Fibroblast of mammary gland (primary cell): ENCODE measurements around the gene MMS22L.

Experiments
- DNase-seq: peaks from one replicate; pipeline ENCODE4 v3.0.0-alpha.2; 2010; ENCODE audit warnings: low read depth
- H3K4me3 ChIP-seq: 2 replicates; pipeline ENCODE4 v1.5.1; 2011; ENCODE audit warnings: low read depth, mild to moderate bottlenecking, low read length, moderate library complexity; ENCODE audit not compliant: control insufficient read depth
- TF ChIP-seq, protein P1 (sequence below): conservative IDR thresholded peaks from 2 replicates; pipeline ENCODE4 v1.5.1; 2011; ENCODE audit warnings: low read depth, low read length, inconsistent platforms; ENCODE audit not compliant: control insufficient read depth, insufficient read depth

Gene MMS22L

DNA sequence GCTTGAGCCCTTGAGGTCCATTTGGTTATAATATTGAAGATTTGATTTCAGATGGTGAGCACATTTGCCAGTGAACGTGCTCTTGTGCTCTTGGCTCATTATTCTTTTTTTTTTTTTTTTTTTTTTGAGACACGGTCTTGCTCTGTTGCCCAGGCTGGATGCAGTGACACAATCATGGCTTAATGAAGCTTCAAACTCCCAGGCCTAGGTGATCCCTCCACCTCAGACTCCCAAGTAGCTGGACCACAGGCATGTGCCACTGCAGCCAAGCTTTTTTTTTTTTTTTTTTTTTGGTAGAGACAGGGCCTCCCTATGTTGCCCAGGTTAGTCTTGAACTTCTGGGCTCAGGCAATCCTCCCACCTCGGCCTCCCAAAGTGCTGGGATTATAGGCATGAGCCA is 182.3 kb downstream of the MMS22L start:
- DNase-seq, result no peak
- H3K4me3 ChIP-seq, result no peak overlapping the region
- TF ChIP-seq, protein P1, sequence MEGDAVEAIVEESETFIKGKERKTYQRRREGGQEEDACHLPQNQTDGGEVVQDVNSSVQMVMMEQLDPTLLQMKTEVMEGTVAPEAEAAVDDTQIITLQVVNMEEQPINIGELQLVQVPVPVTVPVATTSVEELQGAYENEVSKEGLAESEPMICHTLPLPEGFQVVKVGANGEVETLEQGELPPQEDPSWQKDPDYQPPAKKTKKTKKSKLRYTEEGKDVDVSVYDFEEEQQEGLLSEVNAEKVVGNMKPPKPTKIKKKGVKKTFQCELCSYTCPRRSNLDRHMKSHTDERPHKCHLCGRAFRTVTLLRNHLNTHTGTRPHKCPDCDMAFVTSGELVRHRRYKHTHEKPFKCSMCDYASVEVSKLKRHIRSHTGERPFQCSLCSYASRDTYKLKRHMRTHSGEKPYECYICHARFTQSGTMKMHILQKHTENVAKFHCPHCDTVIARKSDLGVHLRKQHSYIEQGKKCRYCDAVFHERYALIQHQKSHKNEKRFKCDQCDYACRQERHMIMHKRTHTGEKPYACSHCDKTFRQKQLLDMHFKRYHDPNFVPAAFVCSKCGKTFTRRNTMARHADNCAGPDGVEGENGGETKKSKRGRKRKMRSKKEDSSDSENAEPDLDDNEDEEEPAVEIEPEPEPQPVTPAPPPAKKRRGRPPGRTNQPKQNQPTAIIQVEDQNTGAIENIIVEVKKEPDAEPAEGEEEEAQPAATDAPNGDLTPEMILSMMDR, result no peak

DNA sequence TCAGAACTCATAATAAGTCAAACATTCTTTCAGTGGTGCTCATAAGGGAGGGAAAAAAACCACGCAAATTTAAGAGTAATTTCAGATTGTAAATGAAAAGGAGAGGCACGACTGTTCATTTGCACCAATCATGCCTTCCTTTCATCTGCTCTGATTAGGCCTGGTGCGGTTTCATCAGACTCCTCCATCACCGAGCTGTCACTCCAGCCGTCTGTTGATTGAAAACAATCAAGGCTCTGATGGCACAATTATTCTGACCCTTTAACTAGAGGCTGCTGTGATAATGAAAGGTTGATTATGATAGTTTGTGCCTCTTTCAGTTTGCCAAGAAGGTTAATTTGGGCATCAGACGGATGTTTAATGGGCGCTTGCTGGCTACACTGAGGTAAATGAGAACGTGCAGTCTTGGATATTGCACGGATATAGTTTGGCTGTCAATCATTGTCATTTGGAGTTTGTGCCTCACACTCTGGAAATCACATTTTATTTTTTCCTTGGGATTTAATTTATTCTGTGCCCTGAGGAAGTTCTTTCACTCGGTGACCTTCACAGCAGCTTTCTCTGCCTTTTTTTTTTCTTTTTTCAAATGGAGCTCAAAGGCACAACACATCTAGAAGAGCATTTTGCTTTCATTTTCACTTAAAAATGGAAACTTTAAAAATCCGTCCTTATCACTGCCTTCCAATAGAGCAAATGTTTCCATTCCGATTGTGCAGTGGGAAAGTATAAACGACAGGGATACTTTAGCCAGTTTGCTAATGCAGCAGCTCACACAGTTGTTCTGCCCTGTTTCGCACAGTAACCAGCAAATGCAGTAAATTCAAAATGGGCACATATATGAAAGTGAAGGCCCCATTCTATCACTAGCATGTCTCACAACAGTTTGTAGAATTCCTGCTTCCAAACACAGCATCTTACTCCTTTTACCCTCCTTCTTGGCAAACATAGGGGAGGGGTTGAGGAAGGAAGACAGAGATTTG is 185.7 kb downstream of the MMS22L start:
- TF ChIP-seq, protein P1, result no peak

DNA sequence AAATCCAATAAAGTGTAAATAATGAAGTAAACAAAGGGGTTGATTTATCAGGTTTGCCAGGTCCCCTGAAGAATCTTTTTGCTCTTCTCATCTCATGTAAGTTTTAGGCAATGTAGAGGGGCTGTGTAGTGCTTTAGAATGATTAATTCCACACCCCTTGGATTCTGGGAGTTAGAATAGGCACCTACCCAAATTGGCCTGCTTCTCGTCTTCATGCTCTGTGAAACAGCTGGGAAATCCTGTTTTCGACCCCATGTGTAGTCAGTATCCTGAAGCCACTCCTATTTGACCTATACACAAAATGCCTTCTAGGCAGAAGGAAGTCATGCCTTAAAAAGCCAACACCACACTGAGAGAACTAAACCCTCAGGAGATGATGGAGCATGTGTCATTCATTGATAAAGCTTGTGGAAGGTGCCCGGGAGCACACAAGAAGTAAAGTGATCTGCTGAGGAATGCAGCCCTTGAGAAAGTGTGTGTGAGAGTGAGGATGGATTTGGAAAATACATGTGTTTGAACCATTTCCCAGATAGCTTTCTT is 187.6 kb downstream of the MMS22L start:
- no peak for DNase-seq
- TF ChIP-seq, protein P1, result no peak
- H3K4me3 ChIP-seq, result no peak overlapping the region

More for the DNA sequence above, 185.7 kb downstream of the MMS22L start:
- DNase-seq, result no peak
- H3K4me3 ChIP-seq, result no peak overlapping the region

DNA sequence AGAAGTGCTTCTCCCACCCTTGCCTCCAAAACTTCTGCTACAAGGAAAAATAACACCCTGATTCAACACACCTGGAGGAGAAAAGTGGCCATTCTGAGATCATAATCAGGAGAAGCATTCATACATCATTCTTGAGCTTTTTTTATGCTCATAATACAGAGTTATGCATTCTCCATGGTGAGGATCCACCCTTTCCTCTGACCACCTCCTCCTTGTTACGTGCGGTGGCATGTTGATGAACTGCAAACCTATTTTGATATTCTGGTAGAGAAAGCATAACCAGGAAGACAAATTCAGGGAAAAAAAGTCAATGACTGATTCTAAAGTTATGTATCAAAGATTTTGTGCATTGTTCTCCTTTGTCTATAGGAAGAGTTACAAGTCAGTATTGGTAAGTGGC is 188.6 kb downstream of the MMS22L start:
- DNase-seq, result no peak
- TF ChIP-seq, protein P1, result no peak
- H3K4me3 ChIP-seq, result no peak overlapping the region

DNA sequence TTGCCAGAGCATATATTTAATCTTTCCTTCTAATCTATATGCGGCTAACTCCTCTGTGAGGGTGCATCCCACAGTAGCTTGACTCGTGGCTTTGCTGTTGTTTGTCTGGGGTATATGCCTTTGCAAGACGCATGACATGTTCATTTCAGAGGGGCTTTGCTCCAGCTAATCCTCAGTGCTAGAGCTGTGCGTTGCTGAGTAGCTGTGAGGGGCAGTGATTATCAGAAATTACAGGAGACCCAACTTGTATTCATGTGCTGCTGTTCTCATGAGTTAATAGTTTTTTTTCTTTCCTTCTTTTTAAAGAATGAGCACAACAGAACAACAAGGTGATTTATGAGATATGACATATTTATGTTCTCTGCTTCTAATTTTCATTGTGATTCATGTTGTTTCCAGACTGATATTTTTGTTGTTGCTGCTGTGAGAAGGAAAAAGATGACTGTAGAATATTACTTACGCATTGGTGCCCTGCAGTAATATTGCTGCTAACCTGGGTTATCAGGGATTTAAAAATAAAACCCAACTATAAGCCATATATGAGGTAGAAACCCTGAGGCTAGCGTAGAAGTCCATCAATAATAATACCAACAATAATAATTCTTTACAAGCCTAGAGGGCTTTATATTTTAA is 190.2 kb downstream of the MMS22L start:
- TF ChIP-seq, protein P1, result no peak

More for the DNA sequence above, 190.2 kb downstream of the MMS22L start:
- no peak for DNase-seq
- no peak overlapping the region for H3K4me3 ChIP-seq
